Upper lobe of left lung (tissue), 4 donors: ENCODE data around the gene SDHD.
"Not testable (repeated sequence)": the region's sequence is repeated elsewhere in the genome, so short reads cannot be mapped to it uniquely, and the experiment has no call there.

ENCODE experiments used
- CTCF ChIP-seq, 6 experiments: fragments of 450-650 bp in 4 of 6; fragments of 200-600 bp in 2 of 6; sonication (generic) in 2 of 6; IDR thresholded peaks; one replicate each; pipeline ENCODE4 v1.5.1; 2016 to 2019; ENCODE audit warnings: antibody characterized with exemption in 6 of 6
- POLR2A ChIP-seq, 4 donors: fragments of 450-650 bp; IDR thresholded peaks; one replicate each; pipeline ENCODE4 v1.5.1; 2016 to 2017; ENCODE audit warnings: antibody characterized with exemption in 4 of 4, mild to moderate bottlenecking in 2 of 4
- POLR2AphosphoS5 ChIP-seq, 2 donors: sonication (generic); formaldehyde crosslinking; IDR thresholded peaks; one replicate each; pipeline ENCODE4 v1.5.1; 2017; ENCODE audit warnings: antibody characterized with exemption in 2 of 2

GRCh38 chr11:112046647-112047046 is 40.0 kb upstream of the SDHD start:
- not testable (repeated sequence) for TF ChIP-seq CTCF, POLR2A, POLR2AphosphoS5 (IDR thresholded peaks at IDR 0.05)
